ENCODE data around the gene RITA1.

Gene RITA1

GRCh38 chr12:113145720-113146551 is 39.6 kb upstream of the RITA1 start:
- Mint-ChIP-seq H3K27ac (no peak overlapping the region), H3K9me3 (no peaks in the 10 kb centered on the region), H3K4me1 (ENCODE audit: low read depth) (peaks cover 59% of the 10 kb centered on the region), H3K27me3 (peaks cover 18% of the 10 kb centered on the region), H3K4me3 (no peak overlapping the region), H3K36me3 (ENCODE audit: low read depth) (no peaks in the 10 kb centered on the region)
- intact Hi-C loops (cut with micrococcal nuclease): no loop called here

GRCh38 chr12:113146999-113147398 is 38.5 kb upstream of the RITA1 start:
- H3K9me3 Mint-ChIP-seq: no peaks in the 10 kb centered on the region

GRCh38 chr12:113149361-113150150 is 36.0 kb upstream of the RITA1 start, which contains the start of gene CFAP73:
Gene CFAP73, plus strand, starts transcription at chr12:113149724. Its CDS starts 134 bp downstream, at chr12:113149858.
- Mint-ChIP-seq H3K4me3 (no peak within 1 kb of the TSS), H3K9me3 (no peaks in the 10 kb centered on the region), H3K4me1 (ENCODE audit: low read depth) (peaks cover 52% of the 10 kb centered on the region), H3K36me3 (ENCODE audit: low read depth) (no peaks in the 10 kb centered on the region), H3K27ac (peak within 1 kb of the TSS; percentile 63), H3K27me3 (peaks cover 50% of the 10 kb centered on the region)
- intact Hi-C loops (cut with micrococcal nuclease): no loop called here

More at GRCh38 chr12:113146999-113147398, 38.5 kb upstream of the RITA1 start:
- Mint-ChIP-seq H3K27me3 (peaks cover 26% of the 10 kb centered on the region), H3K36me3 (ENCODE audit: low read depth) (no peaks in the 10 kb centered on the region), H3K4me1 (ENCODE audit: low read depth) (peaks cover 51% of the 10 kb centered on the region), H3K4me3 (no peak overlapping the region), H3K27ac (no peak overlapping the region)
- intact Hi-C loops (cut with micrococcal nuclease): no loop called here

GRCh38 chr12:113151655-113152054 is 33.9 kb upstream of the RITA1 start:
- Mint-ChIP-seq H3K4me1 (ENCODE audit: low read depth) (peaks cover 50% of the 10 kb centered on the region), H3K27ac (no peak overlapping the region), H3K27me3 (peaks cover 70% of the 10 kb centered on the region), H3K36me3 (ENCODE audit: low read depth) (peaks cover 1% of the 10 kb centered on the region), H3K9me3 (no peaks in the 10 kb centered on the region), H3K4me3 (no peak overlapping the region)
- intact Hi-C loops (cut with micrococcal nuclease): no loop called here

GRCh38 chr12:113152196-113152834 is 33.2 kb upstream of the RITA1 start:
- Mint-ChIP-seq H3K4me1 (ENCODE audit: low read depth) (peaks cover 50% of the 10 kb centered on the region), H3K27me3 (peaks cover 73% of the 10 kb centered on the region), H3K27ac (no peak overlapping the region), H3K9me3 (no peaks in the 10 kb centered on the region), H3K36me3 (ENCODE audit: low read depth) (peaks cover 8% of the 10 kb centered on the region), H3K4me3 (peak overlapping the region; percentile 81)
- intact Hi-C loops (cut with micrococcal nuclease): no loop called here

GRCh38 chr12:113152835-113153814 is 32.4 kb upstream of the RITA1 start:
- H3K4me3 Mint-ChIP-seq: peak overlapping the region; percentile 81
- H3K9me3 Mint-ChIP-seq: no peaks in the 10 kb centered on the region
- H3K36me3 Mint-ChIP-seq (ENCODE audit: low read depth): peaks cover 16% of the 10 kb centered on the region
- peaks cover 72% of the 10 kb centered on the region for H3K27me3 Mint-ChIP-seq
- peak overlapping the region; percentile 59 for H3K27ac Mint-ChIP-seq
- H3K4me1 Mint-ChIP-seq (ENCODE audit: low read depth): peaks cover 50% of the 10 kb centered on the region
- intact Hi-C loops (cut with micrococcal nuclease): loop anchor here (1.0 kb wide), 1 partner anchor 105 kb away; no protein-coding TSS in a partner anchor

- H3K27ac Mint-ChIP-seq: no peak overlapping the region
- peaks cover 43% of the 10 kb centered on the region for H3K4me1 Mint-ChIP-seq (ENCODE audit: low read depth)
- peaks cover 29% of the 10 kb centered on the region for H3K36me3 Mint-ChIP-seq (ENCODE audit: low read depth)
- peak overlapping the region; percentile 17 for H3K4me3 Mint-ChIP-seq
- peaks cover 71% of the 10 kb centered on the region for H3K27me3 Mint-ChIP-seq
- H3K9me3 Mint-ChIP-seq: no peaks in the 10 kb centered on the region
- intact Hi-C loops (cut with micrococcal nuclease): no loop called here
Measured at GRCh38 chr12:113154351-113154973, 31.1 kb upstream of the RITA1 start.

- H3K27me3 Mint-ChIP-seq: peaks cover 66% of the 10 kb centered on the region
- no peak overlapping the region for H3K27ac Mint-ChIP-seq
- H3K36me3 Mint-ChIP-seq (ENCODE audit: low read depth): peaks cover 35% of the 10 kb centered on the region
- H3K9me3 Mint-ChIP-seq: no peaks in the 10 kb centered on the region
- intact Hi-C loops (cut with micrococcal nuclease): no loop called here
- H3K4me3 Mint-ChIP-seq: no peak overlapping the region
- peaks cover 37% of the 10 kb centered on the region for H3K4me1 Mint-ChIP-seq (ENCODE audit: low read depth)
Measured at GRCh38 chr12:113155060-113155459, 30.5 kb upstream of the RITA1 start.

- no peaks in the 10 kb centered on the region for H3K9me3 Mint-ChIP-seq
- intact Hi-C loops (cut with micrococcal nuclease): no loop called here
Measured at GRCh38 chr12:113155646-113156045, 29.9 kb upstream of the RITA1 start.

GRCh38 chr12:113157218-113157859 is 28.2 kb upstream of the RITA1 start:
- Mint-ChIP-seq H3K4me1 (ENCODE audit: low read depth) (peaks cover 25% of the 10 kb centered on the region), H3K36me3 (ENCODE audit: low read depth) (peaks cover 58% of the 10 kb centered on the region)

More at GRCh38 chr12:113155646-113156045, 29.9 kb upstream of the RITA1 start:
- H3K27me3 Mint-ChIP-seq: peaks cover 60% of the 10 kb centered on the region
- no peak overlapping the region for H3K27ac Mint-ChIP-seq
- peaks cover 41% of the 10 kb centered on the region for H3K36me3 Mint-ChIP-seq (ENCODE audit: low read depth)
- no peak overlapping the region for H3K4me3 Mint-ChIP-seq
- H3K4me1 Mint-ChIP-seq (ENCODE audit: low read depth): peaks cover 31% of the 10 kb centered on the region

GRCh38 chr12:113158439-113159203 is 26.9 kb upstream of the RITA1 start:
- Mint-ChIP-seq H3K4me1 (ENCODE audit: low read depth) (peaks cover 13% of the 10 kb centered on the region), H3K27me3 (peaks cover 36% of the 10 kb centered on the region), H3K27ac (no peak overlapping the region), H3K9me3 (no peaks in the 10 kb centered on the region), H3K4me3 (no peak overlapping the region), H3K36me3 (ENCODE audit: low read depth) (peaks cover 71% of the 10 kb centered on the region)
- intact Hi-C loops (cut with micrococcal nuclease): no loop called here

More at GRCh38 chr12:113157218-113157859, 28.2 kb upstream of the RITA1 start:
- H3K9me3 Mint-ChIP-seq: no peaks in the 10 kb centered on the region
- H3K27ac Mint-ChIP-seq: no peak overlapping the region
- peaks cover 47% of the 10 kb centered on the region for H3K27me3 Mint-ChIP-seq
- intact Hi-C loops (cut with micrococcal nuclease): no loop called here
- H3K4me3 Mint-ChIP-seq: no peak overlapping the region

GRCh38 chr12:113159937-113160336 is 25.6 kb upstream of the RITA1 start:
- Mint-ChIP-seq H3K27ac (no peak overlapping the region), H3K36me3 (ENCODE audit: low read depth) (peaks cover 84% of the 10 kb centered on the region), H3K4me3 (no peak overlapping the region), H3K9me3 (no peaks in the 10 kb centered on the region), H3K4me1 (ENCODE audit: low read depth) (peaks cover 13% of the 10 kb centered on the region), H3K27me3 (peaks cover 23% of the 10 kb centered on the region)
- intact Hi-C loops (cut with micrococcal nuclease): no loop called here

All from dendritic cell treated with granulocyte-macrophage colony-stimulating factor and Interleukin-4, amounts not matched to agents 40 ng/mL and 50 ng/mL, for 4 days (primary cell).